Measurements from ENCODE around the gene SEMA6A.
"Not testable (repeated sequence)": the region's sequence is repeated elsewhere in the genome, so short reads cannot be mapped to it uniquely, and the experiment has no call there.

SEMA6A gene

GRCh38 chr5:116553366-116553765 is 21.3 kb downstream of the SEMA6A start:
- Mint-ChIP-seq H3K36me3 (ENCODE audit: low read depth) (peaks cover 1% of the 10 kb centered on the region), H3K9me3 (no peaks in the 10 kb centered on the region), H3K27ac (peak overlapping the region in 1 of 3 experiments; percentile 39), H3K27me3 (ENCODE audit: low read depth) (no peaks in the 10 kb centered on the region), H3K4me1 (peaks cover 82% of the 10 kb centered on the region), H3K4me3 (no peak overlapping the region)
- TF ChIP-seq CTCF (IDR thresholded peaks at IDR 0.05; ENCODE audit: unreplicated experiment in 3 of 3), result no peak

- no peak overlapping the region for H3K4me3 Mint-ChIP-seq
- peaks cover 4% of the 10 kb centered on the region for H3K9me3 Mint-ChIP-seq
- no peaks in the 10 kb centered on the region for H3K27me3 Mint-ChIP-seq (ENCODE audit: low read depth)
- no peak overlapping the region for H3K27ac Mint-ChIP-seq
- H3K36me3 Mint-ChIP-seq (ENCODE audit: low read depth), result peaks cover 23% of the 10 kb centered on the region
- TF ChIP-seq CTCF (IDR thresholded peaks at IDR 0.05; ENCODE audit: unreplicated experiment in 3 of 3), result no peak
- peaks cover 71% of the 10 kb centered on the region for H3K4me1 Mint-ChIP-seq
These were observed 24.5 kb downstream of the SEMA6A start for GRCh38 chr5:116550082-116550481.

- no peaks in the 10 kb centered on the region for H3K27me3 Mint-ChIP-seq (ENCODE audit: low read depth)
- peaks cover 30% of the 10 kb centered on the region for H3K36me3 Mint-ChIP-seq (ENCODE audit: low read depth)
- TF ChIP-seq CTCF (IDR thresholded peaks at IDR 0.05; ENCODE audit: unreplicated experiment in 3 of 3), result no peak
These were observed 27.9 kb downstream of the SEMA6A start for GRCh38 chr5:116546743-116547124.

GRCh38 chr5:116546033-116546742 is 28.4 kb downstream of the SEMA6A start:
- no peak overlapping the region for H3K4me3 Mint-ChIP-seq
- no peak overlapping the region for H3K27ac Mint-ChIP-seq
- H3K4me1 Mint-ChIP-seq, result peaks cover 64% of the 10 kb centered on the region
- peaks cover 30% of the 10 kb centered on the region for H3K36me3 Mint-ChIP-seq (ENCODE audit: low read depth)
- no peak for TF ChIP-seq CTCF (IDR thresholded peaks at IDR 0.05; ENCODE audit: unreplicated experiment in 3 of 3)
- peaks cover 4% of the 10 kb centered on the region for H3K9me3 Mint-ChIP-seq
- no peaks in the 10 kb centered on the region for H3K27me3 Mint-ChIP-seq (ENCODE audit: low read depth)

More at GRCh38 chr5:116546743-116547124, 27.9 kb downstream of the SEMA6A start:
- no peak overlapping the region for H3K4me3 Mint-ChIP-seq
- peaks cover 4% of the 10 kb centered on the region for H3K9me3 Mint-ChIP-seq
- no peak overlapping the region for H3K27ac Mint-ChIP-seq
- peaks cover 70% of the 10 kb centered on the region for H3K4me1 Mint-ChIP-seq

GRCh38 chr5:116545465-116545864 is 29.2 kb downstream of the SEMA6A start:
- not testable (repeated sequence) for H3K27me3 Mint-ChIP-seq (ENCODE audit: low read depth); H3K9me3 Mint-ChIP-seq; H3K27ac Mint-ChIP-seq; H3K4me3 Mint-ChIP-seq
- H3K36me3 Mint-ChIP-seq (ENCODE audit: low read depth), result peaks cover 30% of the 10 kb centered on the region
- peaks cover 64% of the 10 kb centered on the region for H3K4me1 Mint-ChIP-seq

GRCh38 chr5:116544531-116545241 is 29.9 kb downstream of the SEMA6A start:
- Mint-ChIP-seq H3K27me3 (ENCODE audit: low read depth) (no peaks in the 10 kb centered on the region), H3K9me3 (peaks cover 4% of the 10 kb centered on the region), H3K4me3 (no peak overlapping the region), H3K4me1 (peaks cover 63% of the 10 kb centered on the region), H3K27ac (peak overlapping the region in 2 of 3 experiments; percentile 23 to 49), H3K36me3 (ENCODE audit: low read depth) (peaks cover 30% of the 10 kb centered on the region)
- TF ChIP-seq CTCF (IDR thresholded peaks at IDR 0.05; ENCODE audit: unreplicated experiment in 3 of 3), result no peak
